Measurements from ENCODE around the gene GAS2L2.

Gene GAS2L2

DNA sequence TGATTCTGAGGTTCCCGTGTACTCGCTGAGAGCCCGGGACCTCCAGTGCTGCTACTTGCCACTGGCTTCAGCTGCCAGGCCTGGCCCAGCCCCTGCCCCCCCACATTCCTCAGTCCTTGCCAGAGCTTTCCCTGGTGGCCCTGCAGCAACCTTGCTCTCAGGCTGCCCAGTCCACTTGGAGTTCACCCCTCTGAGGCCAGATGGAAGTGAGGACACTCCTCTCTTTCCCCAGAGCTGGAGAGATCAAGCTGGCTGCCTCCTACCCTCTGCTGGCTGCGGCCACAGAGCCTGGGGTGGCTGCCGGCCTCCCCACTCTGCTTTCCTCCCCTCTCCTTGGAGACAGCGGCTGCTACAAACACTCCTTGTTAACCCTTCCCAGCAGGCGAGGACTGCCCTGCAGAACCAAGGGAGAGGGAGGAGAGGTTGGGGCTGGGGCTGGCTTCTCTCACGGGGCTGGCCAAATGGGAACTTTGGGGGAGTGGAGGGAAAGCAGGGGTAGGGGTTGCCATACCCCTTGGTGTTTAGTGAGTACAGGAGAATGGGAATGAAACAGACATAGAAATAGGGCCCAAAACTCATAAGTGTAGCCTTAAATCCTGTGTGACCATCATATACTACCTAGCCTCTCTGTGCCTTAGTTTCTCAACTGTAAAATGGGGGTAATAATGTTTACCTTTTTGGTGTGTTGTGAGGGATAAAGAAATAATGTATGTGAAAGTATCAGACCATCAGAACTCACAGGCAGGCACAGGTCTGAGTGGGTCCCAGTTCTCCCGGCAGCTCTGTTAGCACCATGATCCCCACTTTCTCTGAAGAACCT is at the start of gene GAS2L2:
TSS of gene GAS2L2 (minus strand) at position 295 of the 820 bp plus-strand sequence. CDS start 389 bp downstream, outside the sequence.
- no peak for DNase-seq (ENCODE audit: low spot score)

DNA sequence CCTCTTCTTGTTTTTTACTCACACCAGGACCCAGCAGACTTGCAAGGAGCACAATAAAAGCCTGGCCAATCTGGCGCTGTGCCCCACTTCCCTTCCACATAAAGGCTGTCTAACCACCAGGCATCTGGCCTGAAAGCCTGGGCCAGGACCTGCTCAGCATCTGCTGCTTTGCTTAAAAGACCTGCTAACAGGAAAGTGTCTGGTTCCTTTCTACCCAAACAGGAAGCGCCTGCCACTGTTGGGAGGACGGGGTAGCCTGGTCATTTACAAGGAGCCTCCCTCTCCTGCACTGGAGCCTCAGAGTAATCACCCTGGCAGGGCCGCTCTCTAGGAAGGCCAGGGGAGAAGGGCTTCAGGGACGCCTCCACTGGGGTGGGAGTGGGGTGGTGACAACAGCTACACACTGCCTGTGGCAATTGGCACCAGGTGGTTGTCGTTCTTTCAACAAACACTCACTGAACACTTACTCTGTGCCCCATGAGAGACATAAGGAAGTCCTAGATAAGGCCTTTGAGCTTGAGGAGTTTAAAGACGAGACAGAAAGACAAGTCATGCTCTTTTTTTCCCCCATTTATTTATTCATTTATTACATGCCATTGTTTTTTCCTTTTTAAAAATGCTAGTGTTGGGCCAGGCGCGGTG is 48.7 kb upstream of the GAS2L2 start:
- DNase-seq (ENCODE audit: low spot score), result peak; percentile 89

DNA sequence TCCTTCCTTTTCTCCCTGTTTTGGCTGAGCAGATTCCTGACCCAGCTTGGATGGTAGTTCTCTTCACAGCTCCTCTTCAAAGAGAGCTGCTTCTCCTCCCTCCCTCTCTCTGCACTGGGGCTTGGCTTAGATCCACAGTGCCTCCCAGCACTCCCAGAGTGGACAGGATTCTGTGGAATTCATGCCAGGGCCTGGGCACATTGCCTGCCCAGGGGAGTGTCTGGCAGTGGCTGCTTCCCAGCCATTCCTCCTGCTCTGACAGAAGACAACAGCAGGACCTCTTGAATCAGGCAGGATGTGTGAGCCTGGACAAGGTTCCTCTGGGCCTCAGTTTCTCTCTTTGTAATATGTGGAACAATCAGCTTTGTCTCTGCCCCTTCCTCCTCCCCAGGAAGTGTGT is 46.9 kb upstream of the GAS2L2 start:
- peak; percentile 98 for DNase-seq (ENCODE audit: low spot score)

DNA sequence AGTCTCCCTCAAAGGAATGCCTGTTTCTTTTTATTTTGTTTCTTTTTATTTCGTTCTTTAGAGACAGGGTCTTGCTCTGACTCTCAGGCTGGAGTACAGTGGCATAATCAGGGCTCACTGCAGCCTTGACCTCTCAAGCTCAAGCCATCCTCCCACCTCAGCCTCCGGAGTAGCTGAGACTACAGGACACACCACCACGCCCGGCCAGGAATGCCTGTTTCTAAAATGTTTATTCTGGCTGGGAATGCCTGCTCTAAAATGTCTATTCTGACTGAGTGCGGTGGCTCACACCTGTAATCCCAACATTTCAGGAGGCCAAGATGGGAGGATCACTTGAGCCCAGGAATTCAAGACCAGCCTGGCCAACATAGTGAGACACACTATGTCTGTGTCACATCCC is 44.9 kb upstream of the GAS2L2 start:
- no peak for DNase-seq (ENCODE audit: low spot score)

DNA sequence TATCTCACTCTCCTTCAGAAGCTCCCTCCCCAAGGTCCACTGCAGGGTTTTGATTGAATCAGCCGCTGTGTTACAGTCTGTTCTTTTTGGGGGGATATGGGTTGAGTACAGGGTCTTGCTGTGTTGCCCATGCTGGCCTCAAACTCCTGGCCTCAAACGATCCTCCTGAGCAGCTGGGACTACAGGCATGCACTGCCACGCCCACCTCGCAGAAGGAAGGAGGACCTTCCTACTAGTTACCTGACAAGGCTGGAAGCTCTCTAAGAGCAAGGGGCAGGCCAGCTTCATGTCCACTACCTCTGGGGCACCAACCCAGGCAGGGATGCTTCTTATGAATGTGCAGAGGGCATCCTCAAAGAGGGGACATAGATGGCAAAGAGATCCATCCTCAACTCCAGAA is 44.3 kb upstream of the GAS2L2 start:
- no peak for DNase-seq (ENCODE audit: low spot score)

DNA sequence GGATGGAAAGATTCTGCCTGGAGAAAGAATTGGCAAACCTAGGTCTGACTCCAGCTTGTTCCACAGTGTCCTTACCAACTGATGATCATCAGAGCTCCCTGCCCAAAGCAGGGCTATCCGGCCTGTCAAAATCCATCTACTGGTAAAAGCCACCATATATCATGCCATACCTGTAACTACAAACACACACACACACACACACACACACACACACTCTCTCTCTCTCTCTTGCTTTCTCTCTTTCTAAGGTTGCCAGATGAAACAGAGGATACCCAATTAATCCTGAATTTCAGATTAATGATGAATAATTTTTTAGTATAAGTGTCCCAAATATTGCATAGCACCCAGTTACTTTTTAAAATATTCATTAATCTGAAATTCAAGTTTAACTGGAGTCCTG is 43.9 kb upstream of the GAS2L2 start:
- DNase-seq (ENCODE audit: low spot score), result no peak

DNA sequence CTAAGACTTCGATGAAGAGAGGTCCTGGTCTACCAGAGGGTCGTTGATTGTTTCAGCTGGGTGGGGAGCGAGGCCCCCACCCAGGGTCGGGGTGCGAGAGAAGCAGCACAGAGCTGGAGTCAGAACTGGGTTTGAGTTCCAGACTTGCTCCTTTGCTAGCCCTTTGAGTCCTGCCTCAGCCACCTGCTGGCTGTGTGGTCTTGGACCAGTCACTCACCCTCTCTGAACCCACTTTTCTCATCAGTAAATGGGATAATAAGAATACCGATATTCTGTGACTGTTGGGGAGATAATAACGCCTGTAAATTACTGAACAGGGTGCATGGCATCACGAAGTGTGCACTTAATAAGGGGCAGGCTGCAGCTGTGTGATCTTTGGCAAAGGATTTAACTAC is 42.8 kb upstream of the GAS2L2 start:
- no peak for DNase-seq (ENCODE audit: low spot score)

DNA sequence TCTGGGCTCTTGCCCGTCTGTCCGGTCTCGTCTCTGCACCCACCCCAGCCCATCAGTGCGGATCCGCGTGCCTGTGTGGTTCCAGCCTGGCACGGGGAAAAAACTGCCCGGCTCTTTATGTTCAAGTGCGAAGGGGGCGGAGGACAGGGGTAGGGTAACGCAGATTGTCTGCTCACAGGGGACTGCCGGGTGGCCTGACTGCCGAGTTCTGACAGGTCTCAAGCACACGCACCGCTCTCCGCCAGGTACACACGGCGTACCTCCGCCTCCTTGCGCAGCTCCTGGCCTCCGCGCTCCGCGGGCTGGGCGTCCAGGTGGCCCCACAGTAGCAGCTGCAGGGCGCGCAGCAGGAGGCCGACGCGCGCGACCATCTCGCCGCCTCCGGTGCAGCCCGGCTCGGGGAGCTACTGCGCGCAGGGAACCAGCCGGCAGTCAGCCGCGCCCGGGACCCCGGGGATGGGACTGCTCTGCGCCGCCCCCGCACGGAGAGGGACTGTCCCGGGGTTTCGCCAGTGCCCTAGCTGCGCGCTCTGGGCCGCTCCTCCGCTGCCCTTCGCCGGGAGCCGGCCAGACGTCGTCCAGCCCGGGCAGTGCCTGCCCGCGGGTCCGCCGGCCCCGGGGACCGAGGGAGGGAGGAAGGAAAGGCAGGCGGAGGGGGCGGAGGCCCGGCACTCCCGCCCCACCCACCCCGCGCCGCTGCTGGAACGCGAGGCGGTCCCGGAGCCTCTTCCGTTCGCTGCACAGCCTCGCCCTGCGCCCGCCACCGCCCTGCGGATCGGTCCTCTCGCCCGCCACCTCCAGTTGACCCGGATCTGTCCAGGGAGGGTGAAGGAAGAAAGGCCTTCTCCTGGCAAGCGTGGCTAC is 42.2 kb upstream of the GAS2L2 start, which contains the start of gene MMP28:
TSS of gene MMP28 (minus strand) at position 635 of the 864 bp plus-strand sequence. CDS start at position 371, 264 bp downstream.
- DNase-seq (ENCODE audit: low spot score), result no peak

DNA sequence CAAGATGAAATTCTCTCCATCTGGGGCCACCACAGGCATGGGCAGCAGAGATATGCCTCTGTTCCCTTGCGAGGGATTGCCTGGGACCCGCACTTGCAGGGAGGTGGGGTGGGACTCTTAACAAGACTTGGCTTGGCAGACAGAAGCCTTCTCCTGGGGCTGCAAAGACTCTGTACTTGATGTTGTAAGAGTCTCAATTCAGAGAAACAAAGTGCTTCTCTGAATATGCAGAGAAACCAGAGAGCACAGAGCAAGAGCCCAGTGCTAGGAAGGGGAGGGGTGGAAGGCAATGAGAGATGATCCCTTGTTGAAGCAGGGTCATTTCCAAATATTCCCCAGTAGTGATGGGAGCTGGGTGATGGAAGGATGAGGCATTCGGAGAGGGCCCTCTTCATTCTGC is 40.2 kb upstream of the GAS2L2 start:
- no peak for DNase-seq (ENCODE audit: low spot score)

DNA sequence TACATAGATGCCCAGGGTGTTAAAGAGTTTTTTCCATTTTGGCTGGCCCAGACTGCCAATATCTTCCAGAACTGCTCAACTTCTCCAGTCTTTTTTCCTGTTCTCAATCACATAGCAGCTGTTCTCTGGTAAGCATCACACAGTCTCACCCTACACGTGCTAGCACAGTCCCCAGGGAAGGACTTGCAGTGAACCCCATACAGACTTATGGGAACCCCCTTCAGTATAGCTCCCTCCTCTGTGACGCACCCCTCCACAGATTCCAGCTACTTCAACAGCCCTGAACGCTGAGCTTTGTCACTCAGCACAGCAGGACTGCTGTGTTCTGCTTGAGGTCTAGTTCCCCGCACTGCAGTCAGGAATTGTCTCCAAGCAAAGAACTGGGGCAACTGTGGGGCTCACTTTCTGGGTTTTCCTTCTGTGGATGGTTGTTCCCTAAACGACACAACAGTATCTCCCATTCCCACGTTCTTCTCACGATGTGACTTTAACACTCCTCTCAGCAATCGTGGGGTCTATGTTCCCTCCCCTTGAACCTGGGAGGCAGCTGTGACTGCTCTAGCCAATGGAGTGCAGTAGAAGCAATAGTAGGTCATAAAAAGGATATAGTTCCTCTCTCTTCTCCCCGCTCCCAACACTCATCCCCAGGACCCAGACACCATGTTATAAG is 38.8 kb upstream of the GAS2L2 start:
- DNase-seq (ENCODE audit: low spot score), result no peak

DNA sequence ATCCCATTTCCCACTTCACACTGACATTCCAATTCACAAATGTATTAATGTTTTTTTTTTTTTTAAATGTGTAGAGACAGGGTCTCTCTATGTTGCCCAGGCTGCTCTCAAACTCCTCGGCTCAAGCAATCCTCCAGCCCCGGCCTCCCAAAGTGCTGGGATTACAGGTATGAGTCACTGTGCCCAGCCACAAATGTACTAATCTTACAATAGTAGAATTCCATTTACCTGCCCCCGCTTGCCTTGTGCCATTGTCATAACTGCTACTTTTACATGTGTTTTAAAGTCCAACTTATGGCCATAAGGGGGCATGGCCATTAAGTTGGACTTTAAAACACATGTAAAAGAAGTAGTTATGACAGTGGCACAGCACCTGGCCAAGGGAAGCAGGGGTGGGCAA is 37.8 kb upstream of the GAS2L2 start:
- DNase-seq (ENCODE audit: low spot score), result no peak

DNA sequence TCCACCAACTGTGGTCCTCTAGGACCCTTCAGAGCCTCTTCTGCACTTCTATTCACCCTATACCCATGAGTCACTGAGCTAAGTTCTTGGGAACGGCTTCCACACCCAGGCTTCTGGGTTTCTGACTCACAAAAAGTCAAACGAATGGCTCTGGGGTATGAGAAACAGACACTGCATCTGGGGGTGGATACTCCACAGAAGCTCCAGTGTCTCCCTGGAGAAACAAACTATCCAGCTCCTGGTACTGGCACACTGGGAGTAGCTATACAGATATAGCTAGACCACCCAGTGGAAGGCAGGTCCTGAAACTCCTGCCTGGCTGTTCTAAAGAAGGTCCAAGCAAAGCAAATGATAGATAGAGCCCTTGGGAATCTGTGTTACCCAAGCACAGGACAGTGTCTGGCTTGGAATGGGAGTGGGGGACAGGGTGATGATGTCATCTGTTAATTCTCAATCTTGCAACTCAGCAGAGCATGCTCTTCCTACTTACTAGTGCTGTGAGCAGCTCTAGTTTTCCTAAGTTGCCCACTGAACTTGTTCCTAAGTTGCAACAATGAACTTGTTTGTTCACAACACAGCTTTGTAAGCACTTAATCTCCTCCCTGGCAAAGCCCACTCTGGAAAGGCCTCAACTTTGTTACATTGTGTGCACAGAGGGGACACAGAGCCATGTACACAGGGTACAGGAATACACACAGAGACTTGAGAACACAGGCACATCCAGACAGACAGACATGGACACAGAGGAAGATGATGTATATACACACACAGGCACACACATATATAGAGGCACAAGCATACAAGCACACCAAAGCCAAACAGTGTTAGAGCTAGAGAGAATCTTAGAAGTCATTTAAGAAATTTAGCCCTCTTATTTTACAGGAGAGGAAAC is 35.7 kb upstream of the GAS2L2 start:
- no peak for DNase-seq (ENCODE audit: low spot score)

DNA sequence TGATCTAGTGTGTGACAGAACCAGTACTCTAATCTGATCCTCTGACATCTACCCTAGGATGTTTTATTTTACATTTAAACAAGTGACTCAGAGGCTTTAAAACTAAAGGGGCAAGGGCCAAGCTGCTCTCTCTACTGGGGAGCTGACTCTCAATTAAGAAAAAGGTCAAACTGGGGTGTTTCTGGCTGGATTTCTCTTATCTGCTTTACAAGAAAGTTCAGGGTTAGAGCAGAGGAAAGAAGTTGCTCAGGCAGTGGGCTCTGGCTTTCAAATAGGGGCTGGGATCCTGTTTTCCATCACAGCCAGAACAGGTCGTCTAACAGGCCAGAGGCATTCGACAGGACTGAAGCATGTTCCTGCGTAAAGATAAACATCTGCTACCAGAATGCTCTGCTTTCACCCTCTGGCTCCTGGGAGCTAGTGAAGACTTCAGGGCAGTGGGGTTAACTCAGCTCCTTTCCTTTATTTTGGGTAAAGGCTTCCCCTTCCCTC is 33.9 kb upstream of the GAS2L2 start:
- no peak for DNase-seq (ENCODE audit: low spot score)

DNA sequence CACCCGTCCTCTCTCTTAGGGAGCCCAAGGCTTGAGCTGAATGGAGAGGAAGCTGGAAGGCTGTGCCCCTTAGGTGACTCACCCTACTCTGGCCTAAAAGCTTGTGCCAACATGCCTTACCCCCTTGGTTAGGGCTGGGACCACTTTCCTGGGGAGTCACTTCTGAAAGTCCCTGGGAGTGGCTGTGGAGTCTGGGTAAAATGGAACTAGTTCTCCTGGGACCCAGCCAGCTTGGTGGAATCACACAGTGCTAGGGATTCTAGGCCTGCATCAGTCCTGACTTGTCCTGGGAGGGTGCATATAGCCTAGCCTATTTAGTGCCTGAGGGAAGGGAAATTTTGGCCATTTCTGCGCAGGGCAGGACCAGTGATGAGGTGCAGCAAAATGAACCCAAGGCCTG is 31.9 kb upstream of the GAS2L2 start:
- no peak for DNase-seq (ENCODE audit: low spot score)

DNA sequence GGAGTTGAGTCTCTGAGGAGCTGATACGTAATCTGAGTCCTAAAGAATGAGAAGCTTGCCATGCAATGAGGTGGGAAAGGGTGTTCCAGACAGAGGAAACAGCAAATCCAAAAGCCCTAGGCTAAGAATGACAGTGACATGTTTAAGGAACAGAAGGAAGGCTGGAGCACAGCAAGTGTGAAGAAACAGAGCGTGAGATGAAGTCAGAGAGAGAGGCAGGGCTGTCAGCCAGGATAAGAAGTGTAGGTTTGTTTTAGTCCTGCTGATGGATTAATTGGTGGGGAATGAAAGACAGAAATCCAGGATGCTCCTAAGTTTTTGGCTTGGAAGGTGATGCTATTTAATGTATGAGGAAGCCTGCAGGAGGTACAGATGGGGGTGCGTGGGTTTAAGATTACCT is 27.9 kb upstream of the GAS2L2 start:
- no peak for DNase-seq (ENCODE audit: low spot score)

DNA sequence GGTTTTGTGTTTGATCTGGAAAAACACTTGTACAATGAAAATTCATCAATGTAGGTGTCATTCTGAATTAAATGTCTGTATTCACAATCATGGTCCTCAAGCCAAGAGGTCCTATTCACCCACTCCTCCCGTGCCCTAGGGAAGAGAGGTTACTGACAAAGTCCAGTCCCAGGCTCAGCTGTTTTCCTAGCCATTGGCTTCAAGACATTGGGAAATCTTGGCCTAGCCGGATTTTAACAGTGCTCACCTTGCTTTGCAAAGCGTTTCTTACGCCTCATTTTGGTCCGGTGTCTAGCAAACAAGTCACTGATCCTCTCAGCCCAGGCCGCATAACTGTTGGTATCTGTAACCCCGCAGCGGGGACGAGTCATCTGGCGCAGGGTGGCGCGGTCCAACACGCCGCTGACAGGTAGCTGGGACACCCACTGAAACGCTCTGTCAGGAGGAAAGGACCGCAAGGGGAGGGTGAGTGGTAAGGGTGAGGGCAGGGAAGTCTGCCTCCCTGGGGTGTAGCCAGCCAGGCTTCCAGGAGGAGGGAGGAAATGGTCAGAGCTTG is 25.7 kb upstream of the GAS2L2 start:
- DNase-seq (ENCODE audit: low spot score), result no peak

DNA sequence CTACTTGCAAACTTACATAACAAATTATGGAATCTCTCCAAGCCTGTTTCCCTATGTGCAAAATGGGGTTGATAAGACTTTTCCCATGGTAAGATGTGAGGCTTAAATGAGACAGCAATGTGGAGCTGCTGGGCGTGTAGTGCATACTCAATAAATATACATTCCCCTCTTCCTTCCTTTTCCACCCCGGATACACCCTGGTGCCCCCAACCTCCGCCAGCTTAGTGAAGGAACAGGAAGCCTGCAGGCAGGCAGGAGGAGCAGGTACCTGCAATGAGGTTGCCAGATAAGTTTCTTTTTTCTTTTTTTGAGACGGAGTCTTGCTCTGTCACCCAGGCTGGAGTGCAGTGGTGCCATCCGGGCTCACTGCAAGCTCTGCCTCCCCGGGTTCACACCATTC is 22.5 kb upstream of the GAS2L2 start:
- DNase-seq (ENCODE audit: low spot score), result no peak

DNA sequence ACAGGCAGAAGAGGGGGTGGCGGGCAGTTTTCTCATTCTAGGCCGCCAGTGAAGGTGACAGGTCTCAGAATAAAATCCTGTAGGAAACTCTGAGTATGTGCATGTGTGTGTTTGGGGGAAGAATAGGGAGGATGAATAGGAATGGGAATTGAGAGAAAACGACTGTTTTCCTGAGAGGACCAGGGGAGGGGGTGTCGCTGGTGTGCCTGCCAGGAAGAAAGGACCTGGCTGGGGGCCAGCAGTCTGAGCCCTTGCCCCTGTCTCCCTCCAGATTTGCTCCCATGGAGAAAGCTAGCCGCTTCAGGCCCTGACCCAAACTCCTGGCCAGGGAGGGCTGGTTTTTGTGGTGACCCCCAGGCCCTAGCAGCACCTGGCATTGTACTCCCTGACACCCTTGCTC is 22.0 kb upstream of the GAS2L2 start:
- DNase-seq (ENCODE audit: low spot score), result no peak

DNA sequence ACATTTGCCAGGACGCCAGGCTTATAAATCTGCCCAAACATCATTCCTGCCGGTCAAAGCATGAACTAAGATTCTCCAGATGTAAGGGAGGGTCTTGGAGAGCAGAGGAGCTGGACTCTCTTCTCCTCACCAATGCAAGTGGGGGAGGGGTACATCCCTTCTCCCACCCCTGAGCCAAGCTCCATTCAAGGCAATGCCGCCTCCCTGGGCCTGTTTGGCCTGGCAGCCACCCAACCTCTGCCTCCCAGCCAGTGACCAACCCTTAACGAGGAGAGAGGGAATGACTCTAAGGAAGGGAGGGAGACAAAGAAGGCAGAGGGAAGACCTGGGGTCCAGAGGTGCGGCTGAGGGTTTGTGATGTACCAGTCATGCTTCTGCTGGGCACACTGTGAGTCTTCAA is 21.5 kb upstream of the GAS2L2 start:
- DNase-seq (ENCODE audit: low spot score), result no peak

DNA sequence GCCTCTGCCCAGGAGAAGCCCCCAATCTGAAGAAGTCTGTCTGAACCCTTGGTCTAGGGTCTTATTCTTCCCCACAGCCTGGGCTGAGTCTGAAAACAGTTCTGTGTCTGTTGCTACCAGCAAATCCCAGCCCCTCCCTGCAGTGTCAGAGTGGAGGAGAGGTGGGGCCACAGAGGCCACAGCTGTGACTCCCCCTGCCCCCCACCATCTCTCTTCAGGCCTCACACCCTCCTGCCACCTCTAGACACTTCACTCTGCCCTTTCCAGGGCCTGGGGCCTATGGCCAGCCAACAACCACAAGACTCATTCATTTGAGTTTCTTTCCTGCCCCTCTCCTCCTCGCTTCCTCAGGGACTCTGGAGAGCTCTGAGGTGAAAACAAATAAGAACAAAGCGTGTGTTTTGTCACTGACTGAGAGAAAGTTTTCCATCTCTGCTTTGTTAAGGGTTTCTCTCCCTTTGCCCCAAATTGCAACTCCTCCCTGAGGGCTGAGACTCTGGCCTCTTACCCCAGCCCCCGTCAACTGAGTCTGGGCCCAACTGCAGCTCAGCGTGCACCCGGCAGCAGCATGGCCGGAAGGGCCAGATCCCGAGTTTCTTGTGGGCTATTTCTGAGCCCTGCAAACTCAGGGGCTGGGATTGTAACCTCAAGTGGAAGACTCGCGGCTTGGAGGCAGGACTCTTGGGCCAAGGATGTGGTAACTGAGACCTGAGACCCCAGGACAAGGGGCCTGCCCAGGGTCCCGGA is 20.8 kb upstream of the GAS2L2 start:
- DNase-seq (ENCODE audit: low spot score), result no peak

Measured in cerebellar cortex (tissue), 1 donor.